Right lobe of liver (tissue), 4 donors: Measurements from ENCODE around the gene ZNF345.

Experiments used
- CTCF ChIP-seq, 4 donors: fragments of 200-600 bp in 3 of 4; fragments of 450-650 bp in 1 of 4; IDR thresholded peaks; one replicate each; pipeline versions ENCODE4 v1.5.1 to v1.8.0; 2016 to 2022; ENCODE audit warnings: antibody characterized with exemption in 4 of 4, mild to moderate bottlenecking in 2 of 4
- POLR2A ChIP-seq: fragments of 450-650 bp; IDR thresholded peaks from one replicate; pipeline ENCODE4 v1.6.1; 2017; ENCODE audit warnings: antibody characterized with exemption, mild to moderate bottlenecking
- donor health status: DM: no; HTN: no; CAD: no.
- donor health status: DM: no; HTN: no; CAD: no.
- donor health status: DM: no; HTN: yes; CAD: no.

- no peak for TF ChIP-seq CTCF (IDR thresholded peaks at IDR 0.05)
- TF ChIP-seq POLR2A, result no peak
Observed at GRCh38 chr19:36805364-36805763, 45.3 kb upstream of the ZNF345 start.
